Activated naive CD4-positive, alpha-beta T cell treated with anti-CD3 and anti-CD28 coated beads, Interleukin-2, amount 50 U/mL, for 16 hours (primary cell): ENCODE data around the gene DLGAP3.

Experiments used
- DNase-seq: peaks from one replicate; pipeline ENCODE4 v3.0.0-alpha.2; 2020

Gene DLGAP3

GRCh38 chr1:34865573-34865972 is 63.9 kb downstream of the DLGAP3 start:
- peak; percentile 36 for DNase-seq

- DNase-seq, result no peak
Observed at GRCh38 chr1:34864759-34865158, 64.7 kb downstream of the DLGAP3 start.

GRCh38 chr1:34863501-34863900 is 65.9 kb downstream of the DLGAP3 start:
- DNase-seq, result no peak

GRCh38 chr1:34859446-34860200 is 69.8 kb downstream of the DLGAP3 start, which contains the start of gene SMIM12:
TSS of gene SMIM12 (minus strand) at chr1:34859749. CDS start at chr1:34855977, 3,772 bp downstream.
- peak; percentile 91 for DNase-seq

- peak; percentile 49 for DNase-seq
Observed at GRCh38 chr1:34858901-34859445, 70.5 kb downstream of the DLGAP3 start.

- DNase-seq, result no peak
Observed at GRCh38 chr1:34856697-34857096, 72.8 kb downstream of the DLGAP3 start.

GRCh38 chr1:34852677-34853217 is 76.7 kb downstream of the DLGAP3 start:
- peak; percentile 91 for DNase-seq

GRCh38 chr1:34851431-34852105 is 77.9 kb downstream of the DLGAP3 start:
- no peak for DNase-seq

- DNase-seq, result no peak
Observed at GRCh38 chr1:34850382-34850781, 79.1 kb downstream of the DLGAP3 start.

- DNase-seq, result no peak
Observed at GRCh38 chr1:34847094-34847493, 82.4 kb downstream of the DLGAP3 start.

GRCh38 chr1:34846265-34846664 is 83.2 kb downstream of the DLGAP3 start:
- DNase-seq, result no peak

- DNase-seq, result no peak
Observed at GRCh38 chr1:34845131-34845901, 84.1 kb downstream of the DLGAP3 start.

GRCh38 chr1:34844252-34844634 is 85.2 kb downstream of the DLGAP3 start:
- DNase-seq, result no peak

GRCh38 chr1:34843392-34844251 is 85.8 kb downstream of the DLGAP3 start:
- no peak for DNase-seq

GRCh38 chr1:34842952-34843371 is 86.5 kb downstream of the DLGAP3 start:
- no peak for DNase-seq

- DNase-seq, result no peak
Observed at GRCh38 chr1:34842073-34842472, 87.4 kb downstream of the DLGAP3 start.

- DNase-seq, result no peak
Observed at GRCh38 chr1:34840426-34840825, 89.0 kb downstream of the DLGAP3 start.

- no peak for DNase-seq
Observed at GRCh38 chr1:34839526-34840305, 89.7 kb downstream of the DLGAP3 start.

GRCh38 chr1:34833711-34834110 is 95.7 kb downstream of the DLGAP3 start:
- DNase-seq, result no peak

- no peak for DNase-seq
Observed at GRCh38 chr1:34831721-34832246, 97.7 kb downstream of the DLGAP3 start.

GRCh38 chr1:34829250-34829649 is 100.2 kb downstream of the DLGAP3 start:
- DNase-seq, result no peak
